Mesenchymal stem cell (in vitro differentiated cells and primary cell): ENCODE measurements around the gene MMD2.

Source experiments
- DNase-seq: peaks from one replicate; pipeline ENCODE4 v3.0.0-alpha.2; 2013
- H2AFZ ChIP-seq: one replicate; pipeline ENCODE4 v1.6.1; 2013; ENCODE audit warnings: low read depth, mild to moderate bottlenecking, control low read depth, inconsistent platforms, low read length, moderate library complexity
- H2AK5ac ChIP-seq: 2 replicates; pipeline ENCODE4 v1.6.1; 2013; ENCODE audit warnings: low read length, moderate library complexity, mild to moderate bottlenecking, inconsistent platforms; ENCODE audit not compliant: severe bottlenecking
- H2BK120ac ChIP-seq: one replicate; pipeline ENCODE4 v1.6.1; 2013; ENCODE audit warnings: low read depth, mild to moderate bottlenecking, inconsistent platforms, low read length, moderate library complexity
- H2BK12ac ChIP-seq, 2 experiments: one replicate each; pipeline ENCODE4 v1.6.1; 2013; ENCODE audit warnings: inconsistent platforms in 2 of 2, low read length in 2 of 2, mild to moderate bottlenecking in 2 of 2, moderate library complexity in 2 of 2, control low read depth in 1 of 2
- H2BK15ac ChIP-seq: one replicate; pipeline ENCODE4 v1.6.1; 2013; ENCODE audit warnings: mild to moderate bottlenecking, low read depth, inconsistent platforms; ENCODE audit not compliant: poor library complexity, severe bottlenecking
- H2BK5ac ChIP-seq: 2 replicates; pipeline ENCODE4 v1.6.1; 2013; ENCODE audit warnings: low read depth, mild to moderate bottlenecking, low read length, control low read depth, inconsistent platforms; ENCODE audit not compliant: poor library complexity, severe bottlenecking
- H3K14ac ChIP-seq, 2 experiments: one replicate each; pipeline ENCODE4 v1.6.1; 2013; ENCODE audit warnings: inconsistent platforms in 2 of 2, low read length in 2 of 2, control low read depth in 1 of 2, mild to moderate bottlenecking in 1 of 2, moderate library complexity in 1 of 2
- H3K18ac ChIP-seq, 2 experiments: one replicate each; pipeline ENCODE4 v1.6.1; 2013; ENCODE audit warnings: inconsistent platforms in 2 of 2, low read length in 2 of 2, control low read depth in 1 of 2, low read depth in 1 of 2, mild to moderate bottlenecking in 1 of 2
- H3K23ac ChIP-seq, 2 experiments: one replicate each; pipeline ENCODE4 v1.6.1; 2013; ENCODE audit warnings: inconsistent platforms in 2 of 2, low read length in 2 of 2, mild to moderate bottlenecking in 2 of 2, moderate library complexity in 2 of 2, control low read depth in 1 of 2
- H3K27ac ChIP-seq: 2 replicates; pipeline ENCODE4 v1.5.1; 2013; ENCODE audit warnings: mild to moderate bottlenecking, moderate library complexity, low read length, control low read depth, inconsistent platforms; ENCODE audit not compliant: poor library complexity, severe bottlenecking
- H3K27me3 ChIP-seq, 2 experiments: 2 replicates each; pipeline versions ENCODE4 v1.6.1 to v1.7.0; 2013; ENCODE audit warnings: low read length in 2 of 2, mild to moderate bottlenecking in 2 of 2, moderate library complexity in 2 of 2, control low read depth in 1 of 2, inconsistent platforms in 1 of 2; ENCODE audit not compliant: control insufficient read depth in 1 of 2, insufficient read depth in 1 of 2
- H3K36me3 ChIP-seq, 2 experiments: 2 replicates each; pipeline versions ENCODE4 v1.6.1 to v1.7.0; 2013; ENCODE audit warnings: low read length in 2 of 2, control low read depth in 1 of 2, inconsistent platforms in 1 of 2, low read depth in 1 of 2, mild to moderate bottlenecking in 1 of 2; ENCODE audit not compliant: insufficient read depth in 2 of 2, control insufficient read depth in 1 of 2
- H3K4ac ChIP-seq, 2 experiments: one replicate each; pipeline ENCODE4 v1.6.1; 2013; ENCODE audit warnings: inconsistent platforms in 2 of 2, low read length in 2 of 2, mild to moderate bottlenecking in 2 of 2, moderate library complexity in 2 of 2, control low read depth in 1 of 2, low read depth in 1 of 2
- H3K4me1 ChIP-seq: 2 replicates; pipeline ENCODE4 v1.6.1; 2013; ENCODE audit warnings: low read depth, low read length, control low read depth; ENCODE audit not compliant: control insufficient read depth, insufficient read depth
- H3K4me2 ChIP-seq: 2 replicates; pipeline ENCODE4 v1.6.1; 2013; ENCODE audit warnings: low read length, mild to moderate bottlenecking, inconsistent platforms; ENCODE audit not compliant: poor library complexity, severe bottlenecking
- H3K4me3 ChIP-seq, 2 experiments: 2 replicates each; pipeline versions ENCODE4 v1.5.1 to v1.7.0; 2013; ENCODE audit warnings: low read length in 2 of 2, mild to moderate bottlenecking in 2 of 2, control low read depth in 1 of 2, low read depth in 1 of 2; ENCODE audit not compliant: insufficient read depth in 1 of 2
- H3K79me1 ChIP-seq: replicated peaks from 2 replicates; pipeline ENCODE4 v1.6.1; 2013; ENCODE audit warnings: mild to moderate bottlenecking, control low read depth, low read length, inconsistent platforms; ENCODE audit not compliant: poor library complexity, severe bottlenecking
- H3K9ac ChIP-seq: 2 replicates; pipeline ENCODE4 v1.7.0; 2013; ENCODE audit warnings: mild to moderate bottlenecking, low read length, moderate library complexity
- H3K9me3 ChIP-seq: 2 replicates; pipeline ENCODE4 v1.7.0; 2013; ENCODE audit warnings: mild to moderate bottlenecking, low read length; ENCODE audit not compliant: control insufficient read depth
- H4K8ac ChIP-seq: one replicate; pipeline ENCODE4 v1.6.1; 2013; ENCODE audit warnings: inconsistent platforms, mild to moderate bottlenecking, low read length, moderate library complexity
- H4K91ac ChIP-seq: one replicate; pipeline ENCODE4 v1.6.1; 2013; ENCODE audit warnings: mild to moderate bottlenecking, low read length, inconsistent platforms
- WGBS: methylation state at CpG from one replicate; pipeline ENCODE4 v1.1.7; 2013; ENCODE audit warnings: mixed read lengths; 5-methylcytosine and 5-hydroxymethylcytosine counted together

Gene MMD2

DNA sequence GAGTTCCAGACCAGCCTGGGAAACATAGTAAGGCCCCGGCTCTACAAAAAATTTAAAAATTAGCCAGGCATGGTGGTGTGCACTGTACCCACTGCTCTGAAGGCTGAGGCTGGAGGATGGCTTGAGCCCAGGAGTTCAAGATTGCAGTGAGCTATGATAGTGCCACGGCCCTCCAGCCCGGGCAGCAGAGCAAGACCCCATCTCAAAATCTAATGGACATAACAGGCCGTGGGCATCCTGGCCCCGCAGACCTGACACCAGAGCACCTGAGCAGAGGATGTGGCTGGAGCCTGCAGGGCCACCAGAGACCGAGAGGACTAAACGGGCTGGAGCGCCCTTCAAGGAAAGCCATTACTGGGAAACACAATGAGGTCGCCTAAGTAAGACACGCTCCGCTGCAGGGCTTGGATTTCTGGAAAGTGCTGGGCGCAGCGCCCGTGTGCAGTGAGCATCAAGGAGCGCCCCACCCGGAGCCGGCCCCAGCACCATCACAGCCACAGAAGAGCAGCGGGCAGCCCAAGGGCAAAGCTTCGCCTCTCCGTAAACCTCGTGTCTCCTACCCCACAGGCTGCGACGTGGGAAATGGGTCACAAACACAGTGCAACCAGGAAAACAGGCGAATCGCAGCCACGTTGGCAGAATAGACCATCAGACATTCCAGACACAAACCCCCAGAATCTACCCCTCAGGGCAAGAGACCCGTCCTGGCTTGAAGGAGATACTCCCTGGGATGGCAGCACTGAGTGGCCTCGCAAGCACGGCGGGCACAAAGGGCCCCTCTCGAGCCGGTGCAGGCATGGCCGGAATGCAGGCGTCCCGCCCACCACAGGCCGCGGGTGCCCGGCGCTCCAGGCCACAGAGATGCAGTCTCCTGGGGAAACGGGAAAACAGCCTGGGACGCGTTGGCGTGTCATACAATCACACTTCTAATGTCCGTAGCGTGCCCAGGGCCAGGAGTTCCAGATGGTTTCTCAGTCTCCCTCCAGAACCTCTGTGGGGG, 80.4 kb downstream of the MMD2 start:
- Histone ChIP-seq H3K27ac (no peak overlapping the region), H4K8ac (no peak overlapping the region), H2BK5ac (no peak overlapping the region), H3K4me2 (no peak overlapping the region), H2AFZ (no peak overlapping the region), H3K36me3 (no peaks in the 10 kb centered on the region), H2BK12ac (no peak overlapping the region), H3K9me3 (no peaks in the 10 kb centered on the region), H2BK120ac (no peak overlapping the region), H4K91ac (no peak overlapping the region), H2AK5ac (no peak overlapping the region), H2BK15ac (no peak overlapping the region), H3K9ac (no peak overlapping the region), H3K18ac (no peak overlapping the region), H3K4ac (no peak overlapping the region), H3K23ac (no peak overlapping the region), H3K27me3 (peaks cover 0 to 6% of the 10 kb centered on the region in 2 experiments), H3K79me1 (no peaks in the 10 kb centered on the region), H3K14ac (no peak overlapping the region), H3K4me1 (peaks cover 17% of the 10 kb centered on the region), H3K4me3 (no peak overlapping the region)
- WGBS, result 89% methylated on average over 45 of the region's 45 CpGs
- DNase-seq, result no peak

DNA sequence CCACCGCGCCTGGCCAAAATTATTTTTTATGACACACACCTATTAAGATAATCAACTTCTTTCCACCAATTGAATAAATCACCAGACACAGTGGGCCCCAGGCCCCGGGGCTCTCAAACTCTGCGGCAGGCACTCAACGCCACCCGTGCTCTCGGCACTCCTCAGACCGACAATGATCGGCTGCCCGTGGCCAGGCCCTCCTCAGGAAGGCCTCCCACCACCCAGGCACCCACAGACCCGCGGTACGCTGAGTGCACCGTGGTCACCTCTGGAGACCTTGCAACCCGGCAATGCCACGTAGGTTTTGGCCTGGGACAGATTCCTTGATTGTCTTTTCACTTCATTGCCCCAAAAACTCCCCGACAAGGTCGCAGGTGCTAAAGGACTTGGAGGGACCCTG, 82.4 kb downstream of the MMD2 start:
- Histone ChIP-seq H4K91ac (no peak overlapping the region), H2BK5ac (no peak overlapping the region), H3K4me2 (no peak overlapping the region), H3K4ac (no peak overlapping the region), H4K8ac (no peak overlapping the region), H2BK15ac (no peak overlapping the region), H3K23ac (no peak overlapping the region), H3K36me3 (no peaks in the 10 kb centered on the region), H2AK5ac (no peak overlapping the region), H2BK120ac (no peak overlapping the region), H3K27me3 (peaks cover 0 to 6% of the 10 kb centered on the region in 2 experiments), H3K14ac (no peak overlapping the region), H2BK12ac (no peak overlapping the region), H3K27ac (no peak overlapping the region), H3K9me3 (no peaks in the 10 kb centered on the region), H3K18ac (no peak overlapping the region), H3K4me3 (no peak overlapping the region), H2AFZ (no peak overlapping the region), H3K9ac (no peak overlapping the region), H3K4me1 (peaks cover 13% of the 10 kb centered on the region), H3K79me1 (no peaks in the 10 kb centered on the region)
- no peak for DNase-seq
- WGBS, result 96% methylated on average over 18 of the region's 18 CpGs

- Histone ChIP-seq H4K8ac (no peak overlapping the region), H3K4me2 (no peak overlapping the region), H2BK5ac (no peak overlapping the region), H3K14ac (no peak overlapping the region), H3K18ac (no peak overlapping the region), H3K4ac (no peak overlapping the region), H2AK5ac (no peak overlapping the region), H3K9ac (no peak overlapping the region), H4K91ac (no peak overlapping the region), H3K27ac (no peak overlapping the region), H3K9me3 (no peaks in the 10 kb centered on the region), H3K36me3 (no peaks in the 10 kb centered on the region), H3K79me1 (no peaks in the 10 kb centered on the region), H3K23ac (no peak overlapping the region), H3K4me3 (no peak overlapping the region), H2BK12ac (no peak overlapping the region), H2AFZ (no peak overlapping the region), H2BK15ac (no peak overlapping the region), H3K27me3 (peaks cover 0 to 6% of the 10 kb centered on the region in 2 experiments), H2BK120ac (no peak overlapping the region), H3K4me1 (peaks cover 16% of the 10 kb centered on the region)
- DNase-seq, result no peak
- WGBS, result 93% methylated on average over 15 of the region's 15 CpGs
These were observed 83.6 kb downstream of the MMD2 start for GRCh38 chr7:4875391-4875790.

DNA sequence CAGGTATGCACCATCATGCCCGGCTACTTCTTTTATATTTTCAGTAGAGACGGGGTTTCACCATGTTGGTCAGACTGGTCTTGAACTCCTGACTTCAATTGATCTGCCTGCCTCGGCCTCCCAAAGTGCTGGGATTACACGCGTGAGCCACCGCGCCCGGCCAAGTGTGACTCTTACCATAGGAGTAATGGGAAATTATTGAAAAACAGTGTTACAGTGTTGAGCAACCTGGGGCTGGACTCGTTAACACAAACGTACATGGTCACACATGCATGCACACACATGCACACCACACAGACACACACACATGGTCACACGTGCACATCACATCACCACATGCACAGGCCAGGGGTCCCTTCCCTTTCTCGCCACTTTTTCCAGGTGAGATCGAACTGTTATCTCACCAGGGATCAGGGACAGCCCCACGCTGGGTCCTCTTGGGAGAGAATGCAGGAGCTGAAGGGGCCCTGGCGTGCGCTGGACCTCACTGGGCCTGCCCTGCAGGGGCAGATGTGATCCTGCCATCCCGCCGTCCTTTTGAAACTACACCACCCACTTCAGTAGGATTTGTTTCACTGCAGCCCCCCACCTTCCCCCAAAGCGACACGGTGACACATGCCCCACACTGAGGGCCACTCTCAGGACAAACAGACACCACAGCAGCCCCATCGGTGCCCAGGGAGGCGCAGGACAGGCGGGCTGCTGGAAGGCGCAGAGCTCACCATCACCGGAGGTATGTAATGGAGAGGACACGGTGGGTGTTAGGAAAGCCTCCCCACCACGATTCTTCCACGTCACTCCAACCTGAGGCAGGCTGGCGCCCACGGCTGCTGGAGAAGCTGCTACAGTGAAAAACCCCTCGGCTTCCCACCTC, 85.7 kb downstream of the MMD2 start:
- WGBS, result 88% methylated on average over 26 of the region's 31 CpGs
- H3K27ac ChIP-seq, result no peak overlapping the region
- H3K79me1 ChIP-seq, result no peaks in the 10 kb centered on the region
- peak overlapping the region in 1 of 2 experiments; percentile 71 for H3K18ac ChIP-seq
- no peaks in the 10 kb centered on the region for H3K27me3 ChIP-seq
- no peak overlapping the region for H4K8ac ChIP-seq
- peak overlapping the region; percentile 58 for H4K91ac ChIP-seq
- DNase-seq, result no peak
- H3K14ac ChIP-seq, result no peak overlapping the region
- no peak overlapping the region for H2BK15ac ChIP-seq
- no peak overlapping the region for H3K4ac ChIP-seq
- no peak overlapping the region for H2BK120ac ChIP-seq
- H3K36me3 ChIP-seq, result no peaks in the 10 kb centered on the region
- no peak overlapping the region for H2AFZ ChIP-seq
- H3K4me3 ChIP-seq, result no peak overlapping the region
- no peak overlapping the region for H3K4me2 ChIP-seq
- peaks cover 16% of the 10 kb centered on the region for H3K4me1 ChIP-seq
- H2BK12ac ChIP-seq, result no peak overlapping the region
- no peak overlapping the region for H2AK5ac ChIP-seq
- no peaks in the 10 kb centered on the region for H3K9me3 ChIP-seq
- no peak overlapping the region for H3K23ac ChIP-seq
- H3K9ac ChIP-seq, result no peak overlapping the region
- H2BK5ac ChIP-seq, result no peak overlapping the region
